Activated naive CD4-positive, alpha-beta T cell treated with anti-CD3 and anti-CD28 coated beads for 36 hours (primary cell): Measurements from ENCODE around the gene PPTC7. TPM values are rescaled to one million over a fixed set of nuclear protein-coding genes. Genes with fewer than 3 reads are reported as not detected.
"Not testable (repeated sequence)": the region's sequence is repeated elsewhere in the genome, so short reads cannot be mapped to it uniquely, and the experiment has no call there.

Experiments used
- CTCF ChIA-PET: fragments of 350-600 bp; sonication (Branson Sonifier 250); formaldehyde crosslinking; loops from one replicate; lab custom pipeline; 2021; ENCODE audit warnings: antibody characterized with exemption; lab: Charles Lee
- DNase-seq: peaks from one replicate; pipeline ENCODE4 v3.0.0-alpha.2; 2020
- H3K27ac Mint-ChIP-seq: one replicate; pipeline ENCODE4 v1.8.0; 2021; ENCODE audit warnings: mild to moderate bottlenecking, mixed read lengths
- H3K27me3 Mint-ChIP-seq: one replicate; pipeline ENCODE4 v1.8.0; 2021; ENCODE audit warnings: low read depth, mixed read lengths
- H3K36me3 Mint-ChIP-seq: one replicate; pipeline ENCODE4 v1.8.0; 2021; ENCODE audit warnings: low read depth, mixed read lengths
- H3K4me1 Mint-ChIP-seq: one replicate; pipeline ENCODE4 v1.8.0; 2021; ENCODE audit warnings: low read depth, mixed read lengths
- H3K4me3 Mint-ChIP-seq: one replicate; pipeline ENCODE4 v1.8.0; 2021; ENCODE audit warnings: mild to moderate bottlenecking, moderate library complexity, mixed read lengths
- H3K9me3 Mint-ChIP-seq: one replicate; pipeline ENCODE4 v1.8.0; 2021; ENCODE audit warnings: mixed read lengths
- intact Hi-C: fragments of 100-400 bp; cut with micrococcal nuclease; formaldehyde crosslinking; loops from one replicate; pipeline ENCODE4 v1.15.1; 2023
- total RNA-seq, 2 experiments: library from RNA; stranded (reverse); gene quantifications; one replicate each; pipeline ENCODE4 v1.2.3, GENCODE V29; 2021

PPTC7 gene
- total RNA-seq, 2 experiments from 2014 or later, result 41.1 to 43.2 TPM

- H3K36me3 Mint-ChIP-seq, result peaks cover 12% of the 10 kb centered on the region
- no peaks in the 10 kb centered on the region for H3K27me3 Mint-ChIP-seq
- H3K9me3 Mint-ChIP-seq, result no peaks in the 10 kb centered on the region
- intact Hi-C loops, result no loop called here
- CTCF ChIA-PET, result interaction anchor here (0.7 to 10.1 kb wide), 5 partner anchors 18 to 473 kb away, joined by 3 to 82 read pairs (median 4); no protein-coding TSS in a partner anchor
- no peak for DNase-seq
- H3K4me3 Mint-ChIP-seq, result no peak overlapping the region
- H3K27ac Mint-ChIP-seq, result no peak overlapping the region
- H3K4me1 Mint-ChIP-seq, result peaks cover 20% of the 10 kb centered on the region
Measured at GRCh38 chr12:110528277-110528839, 54.8 kb downstream of the PPTC7 start.

- H3K4me1 Mint-ChIP-seq, H3K9me3 Mint-ChIP-seq, H3K36me3 Mint-ChIP-seq, H3K27me3 Mint-ChIP-seq, H3K4me3 Mint-ChIP-seq, H3K27ac Mint-ChIP-seq, intact Hi-C loops: not testable (repeated sequence)
- peak; percentile 19 for DNase-seq
- CTCF ChIA-PET, result interaction anchor here (0.6 to 2.6 kb wide), 3 partner anchors 64 to 1817 kb away, joined by 3 to 12 read pairs (median 3); no protein-coding TSS in a partner anchor
Measured at GRCh38 chr12:110520876-110521712, 62.0 kb downstream of the PPTC7 start.

GRCh38 chr12:110518014-110518413, 65.1 kb downstream of the PPTC7 start:
- H3K36me3 Mint-ChIP-seq, H3K27me3 Mint-ChIP-seq, intact Hi-C loops, H3K27ac Mint-ChIP-seq, H3K9me3 Mint-ChIP-seq, H3K4me1 Mint-ChIP-seq, DNase-seq, H3K4me3 Mint-ChIP-seq: not testable (repeated sequence)
- CTCF ChIA-PET, result interaction anchor here (1.2 to 11.3 kb wide), 3 partner anchors 83 to 84 kb away, joined by 4 to 199 read pairs (median 18); no protein-coding TSS in a partner anchor

GRCh38 chr12:110516995-110517394, 66.1 kb downstream of the PPTC7 start:
- Mint-ChIP-seq H3K9me3 (no peaks in the 10 kb centered on the region), H3K4me1 (peaks cover 5% of the 10 kb centered on the region), H3K36me3 (no peaks in the 10 kb centered on the region), H3K27me3 (no peaks in the 10 kb centered on the region), H3K4me3 (no peak overlapping the region), H3K27ac (no peak overlapping the region)
- CTCF ChIA-PET, result interaction anchor here (11.3 kb wide), 1 partner anchor 85 kb away, joined by 199 read pairs; no protein-coding TSS in a partner anchor
- no peak for DNase-seq
- intact Hi-C loops, result no loop called here

- intact Hi-C loops, result loop anchor here (5.0 kb wide), 1 partner anchor 183 kb away; no protein-coding TSS in a partner anchor
- no peak overlapping the region for H3K27ac Mint-ChIP-seq
- H3K27me3 Mint-ChIP-seq, result no peaks in the 10 kb centered on the region
Measured at GRCh38 chr12:110514363-110514762, 68.8 kb downstream of the PPTC7 start.

GRCh38 chr12:110513842-110514241, 69.3 kb downstream of the PPTC7 start:
- intact Hi-C loops, result loop anchor here (2.0 to 5.0 kb wide), 3 partner anchors 63 to 313 kb away; partner anchors contain the start of gene ARPC3
- no peaks in the 10 kb centered on the region for H3K27me3 Mint-ChIP-seq
- no peaks in the 10 kb centered on the region for H3K9me3 Mint-ChIP-seq
- no peak for DNase-seq
- no peaks in the 10 kb centered on the region for H3K36me3 Mint-ChIP-seq
- CTCF ChIA-PET, result interaction anchor here (0.8 to 11.3 kb wide), 15 partner anchors 10 to 374 kb away, joined by 3 to 199 read pairs (median 5); partner anchors contain the start of genes ARPC3 and FAM216A
- H3K4me1 Mint-ChIP-seq, result peaks cover 2% of the 10 kb centered on the region
- no peak overlapping the region for H3K4me3 Mint-ChIP-seq
- H3K27ac Mint-ChIP-seq, result no peak overlapping the region

More at GRCh38 chr12:110514363-110514762, 68.8 kb downstream of the PPTC7 start:
- no peaks in the 10 kb centered on the region for H3K9me3 Mint-ChIP-seq
- peaks cover 2% of the 10 kb centered on the region for H3K4me1 Mint-ChIP-seq
- no peak overlapping the region for H3K4me3 Mint-ChIP-seq
- DNase-seq, result no peak
- CTCF ChIA-PET, result interaction anchor here (1.2 to 11.3 kb wide), 7 partner anchors 13 to 105 kb away, joined by 3 to 199 read pairs (median 4); partner anchors contain the start of gene ARPC3
- H3K36me3 Mint-ChIP-seq, result no peaks in the 10 kb centered on the region

- intact Hi-C loops, result no loop called here
- no peak overlapping the region for H3K27ac Mint-ChIP-seq
- DNase-seq, result no peak
- no peaks in the 10 kb centered on the region for H3K9me3 Mint-ChIP-seq
- H3K36me3 Mint-ChIP-seq, result no peaks in the 10 kb centered on the region
- H3K4me3 Mint-ChIP-seq, result no peak overlapping the region
- CTCF ChIA-PET, result interaction anchor here (0.6 to 11.3 kb wide), 3 partner anchors 40 to 157 kb away, joined by 3 to 199 read pairs (median 3); partner anchors contain the start of gene FAM216A
- H3K4me1 Mint-ChIP-seq, result no peaks in the 10 kb centered on the region
- no peaks in the 10 kb centered on the region for H3K27me3 Mint-ChIP-seq
Measured at GRCh38 chr12:110508071-110508586, 75.0 kb downstream of the PPTC7 start.

GRCh38 chr12:110505332-110505731, 77.8 kb downstream of the PPTC7 start:
- no peak for DNase-seq
- intact Hi-C loops, result no loop called here
- Mint-ChIP-seq H3K4me1 (peaks cover 17% of the 10 kb centered on the region), H3K9me3 (peaks cover 2% of the 10 kb centered on the region), H3K27me3 (no peaks in the 10 kb centered on the region), H3K36me3 (peaks cover 10% of the 10 kb centered on the region), H3K27ac (no peak overlapping the region), H3K4me3 (no peak overlapping the region)
- CTCF ChIA-PET, result interaction anchor here (9.0 kb wide), 1 partner anchor 95 kb away, joined by 64 read pairs; no protein-coding TSS in a partner anchor

- intact Hi-C loops, result loop anchor here (2.0 to 5.0 kb wide), 3 partner anchors 237 to 554 kb away; no protein-coding TSS in a partner anchor
- H3K36me3 Mint-ChIP-seq, result peaks cover 15% of the 10 kb centered on the region
- H3K27me3 Mint-ChIP-seq, result no peaks in the 10 kb centered on the region
- peak overlapping the region; percentile 5 for H3K4me3 Mint-ChIP-seq
- no peak for DNase-seq
- CTCF ChIA-PET, result interaction anchor here (0.5 to 9.0 kb wide), 8 partner anchors 10 to 222 kb away, joined by 3 to 64 read pairs (median 4); partner anchors contain the start of gene ARPC3
- peaks cover 32% of the 10 kb centered on the region for H3K4me1 Mint-ChIP-seq
- peak overlapping the region; percentile 22 for H3K27ac Mint-ChIP-seq
- H3K9me3 Mint-ChIP-seq, result peaks cover 2% of the 10 kb centered on the region
Measured at GRCh38 chr12:110503432-110503831, 79.7 kb downstream of the PPTC7 start.

GRCh38 chr12:110501752-110502738, 81.1 kb downstream of the PPTC7 start, which contains the start of the genes RAD9B and VPS29:
Gene RAD9B, plus strand, starts transcription at chr12:110502331. Its CDS starts 7 bp downstream, at chr12:110502338.
Gene VPS29, minus strand, starts transcription at chr12:110502111. Its CDS starts 60 bp downstream, at chr12:110502051.
- CTCF ChIA-PET, result interaction anchor here (1.0 to 9.0 kb wide), 4 partner anchors 13 to 99 kb away, joined by 3 to 64 read pairs (median 5); partner anchors contain the start of genes ARPC3, FAM216A and GPN3
- DNase-seq, result peak; percentile 100
- H3K27me3 Mint-ChIP-seq, result no peaks in the 10 kb centered on the region
- peaks cover 2% of the 10 kb centered on the region for H3K9me3 Mint-ChIP-seq
- intact Hi-C loops, result loop anchor here (1.0 to 5.0 kb wide), 8 partner anchors 34 to 555 kb away; partner anchors contain the start of genes ANAPC7, ARPC3, FAM216A and GPN3
- peak within 1 kb of the TSS; percentile 96 for H3K27ac Mint-ChIP-seq
- H3K36me3 Mint-ChIP-seq, result peaks cover 18% of the 10 kb centered on the region
- peaks cover 32% of the 10 kb centered on the region for H3K4me1 Mint-ChIP-seq
- peak within 1 kb of the TSS; percentile 94 for H3K4me3 Mint-ChIP-seq
